ENCODE measurements around the gene SLC35E2B. TPM values are rescaled to one million over a fixed set of nuclear protein-coding genes. Genes with fewer than 3 reads are reported as not detected.

Gene SLC35E2B
- polyA plus RNA-seq, 1 donor from 2014 or later, result 93.2 TPM

DNA sequence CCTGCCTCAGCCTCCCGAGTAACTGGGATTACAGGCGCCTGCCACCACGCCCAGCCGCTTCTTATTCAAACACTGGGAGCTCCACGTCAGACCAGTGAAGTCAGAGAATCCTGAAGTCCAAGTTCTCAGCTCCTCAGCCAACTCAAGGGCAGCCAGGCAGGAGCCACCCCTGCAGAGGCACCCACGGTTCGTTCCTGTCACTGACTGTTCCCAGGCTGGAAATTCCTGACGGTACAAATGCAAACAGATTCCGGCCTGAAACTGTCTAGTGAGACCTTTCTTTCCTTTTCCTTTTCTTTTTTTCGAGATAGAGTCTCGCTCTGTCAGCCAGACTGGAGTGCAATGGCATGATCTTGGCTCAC, 11.7 kb downstream of the SLC35E2B start:
- Histone ChIP-seq H3F3A (ENCODE audit: insufficient read depth, low read length, poor library complexity, severe bottlenecking) (no peaks in the 10 kb centered on the region), H2AFZ (ENCODE audit: low read depth, low read length) (no peak overlapping the region), H3K27ac (ENCODE audit: low read length) (no peak overlapping the region), H3K27me3 (ENCODE audit: insufficient read depth, low read depth, low read length) (no peaks in the 10 kb centered on the region), H3K4me3 (ENCODE audit: low read length) (no peak overlapping the region), H4K20me1 (ENCODE audit: insufficient read depth) (no peaks in the 10 kb centered on the region), H3K9ac (ENCODE audit: low read length) (no peak overlapping the region), H3K36me3 (ENCODE audit: insufficient read depth, low read length) (no peaks in the 10 kb centered on the region), H3K9me3 (ENCODE audit: low read length) (no peaks in the 10 kb centered on the region), H3K79me2 (replicated peaks; ENCODE audit: insufficient read depth, low read length) (peaks cover 47% of the 10 kb centered on the region), H3K4me2 (ENCODE audit: low read length) (no peak overlapping the region), H3K9me2 (ENCODE audit: insufficient read depth, low read length) (no peaks in the 10 kb centered on the region)
- TF ChIP-seq RAD21 (conservative IDR thresholded peaks at IDR 0.05) (no peak), SMC3 (conservative IDR thresholded peaks at IDR 0.05; ENCODE audit: poor library complexity) (no peak), EP300 (conservative IDR thresholded peaks at IDR 0.05; ENCODE audit: poor library complexity, severe bottlenecking) (no peak), MXI1 (conservative IDR thresholded peaks at IDR 0.05; ENCODE audit: poor library complexity, severe bottlenecking) (no peak)
- TF ChIP-seq, protein P1, sequence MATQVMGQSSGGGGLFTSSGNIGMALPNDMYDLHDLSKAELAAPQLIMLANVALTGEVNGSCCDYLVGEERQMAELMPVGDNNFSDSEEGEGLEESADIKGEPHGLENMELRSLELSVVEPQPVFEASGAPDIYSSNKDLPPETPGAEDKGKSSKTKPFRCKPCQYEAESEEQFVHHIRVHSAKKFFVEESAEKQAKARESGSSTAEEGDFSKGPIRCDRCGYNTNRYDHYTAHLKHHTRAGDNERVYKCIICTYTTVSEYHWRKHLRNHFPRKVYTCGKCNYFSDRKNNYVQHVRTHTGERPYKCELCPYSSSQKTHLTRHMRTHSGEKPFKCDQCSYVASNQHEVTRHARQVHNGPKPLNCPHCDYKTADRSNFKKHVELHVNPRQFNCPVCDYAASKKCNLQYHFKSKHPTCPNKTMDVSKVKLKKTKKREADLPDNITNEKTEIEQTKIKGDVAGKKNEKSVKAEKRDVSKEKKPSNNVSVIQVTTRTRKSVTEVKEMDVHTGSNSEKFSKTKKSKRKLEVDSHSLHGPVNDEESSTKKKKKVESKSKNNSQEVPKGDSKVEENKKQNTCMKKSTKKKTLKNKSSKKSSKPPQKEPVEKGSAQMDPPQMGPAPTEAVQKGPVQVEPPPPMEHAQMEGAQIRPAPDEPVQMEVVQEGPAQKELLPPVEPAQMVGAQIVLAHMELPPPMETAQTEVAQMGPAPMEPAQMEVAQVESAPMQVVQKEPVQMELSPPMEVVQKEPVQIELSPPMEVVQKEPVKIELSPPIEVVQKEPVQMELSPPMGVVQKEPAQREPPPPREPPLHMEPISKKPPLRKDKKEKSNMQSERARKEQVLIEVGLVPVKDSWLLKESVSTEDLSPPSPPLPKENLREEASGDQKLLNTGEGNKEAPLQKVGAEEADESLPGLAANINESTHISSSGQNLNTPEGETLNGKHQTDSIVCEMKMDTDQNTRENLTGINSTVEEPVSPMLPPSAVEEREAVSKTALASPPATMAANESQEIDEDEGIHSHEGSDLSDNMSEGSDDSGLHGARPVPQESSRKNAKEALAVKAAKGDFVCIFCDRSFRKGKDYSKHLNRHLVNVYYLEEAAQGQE (IDR thresholded peaks at IDR 0.05; ENCODE audit: borderline replicate concordance), result no peak
- TF ChIP-seq, protein P2, sequence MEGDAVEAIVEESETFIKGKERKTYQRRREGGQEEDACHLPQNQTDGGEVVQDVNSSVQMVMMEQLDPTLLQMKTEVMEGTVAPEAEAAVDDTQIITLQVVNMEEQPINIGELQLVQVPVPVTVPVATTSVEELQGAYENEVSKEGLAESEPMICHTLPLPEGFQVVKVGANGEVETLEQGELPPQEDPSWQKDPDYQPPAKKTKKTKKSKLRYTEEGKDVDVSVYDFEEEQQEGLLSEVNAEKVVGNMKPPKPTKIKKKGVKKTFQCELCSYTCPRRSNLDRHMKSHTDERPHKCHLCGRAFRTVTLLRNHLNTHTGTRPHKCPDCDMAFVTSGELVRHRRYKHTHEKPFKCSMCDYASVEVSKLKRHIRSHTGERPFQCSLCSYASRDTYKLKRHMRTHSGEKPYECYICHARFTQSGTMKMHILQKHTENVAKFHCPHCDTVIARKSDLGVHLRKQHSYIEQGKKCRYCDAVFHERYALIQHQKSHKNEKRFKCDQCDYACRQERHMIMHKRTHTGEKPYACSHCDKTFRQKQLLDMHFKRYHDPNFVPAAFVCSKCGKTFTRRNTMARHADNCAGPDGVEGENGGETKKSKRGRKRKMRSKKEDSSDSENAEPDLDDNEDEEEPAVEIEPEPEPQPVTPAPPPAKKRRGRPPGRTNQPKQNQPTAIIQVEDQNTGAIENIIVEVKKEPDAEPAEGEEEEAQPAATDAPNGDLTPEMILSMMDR (IDR thresholded peaks at IDR 0.05; ENCODE audit: poor library complexity, severe bottlenecking), result no peak

DNA sequence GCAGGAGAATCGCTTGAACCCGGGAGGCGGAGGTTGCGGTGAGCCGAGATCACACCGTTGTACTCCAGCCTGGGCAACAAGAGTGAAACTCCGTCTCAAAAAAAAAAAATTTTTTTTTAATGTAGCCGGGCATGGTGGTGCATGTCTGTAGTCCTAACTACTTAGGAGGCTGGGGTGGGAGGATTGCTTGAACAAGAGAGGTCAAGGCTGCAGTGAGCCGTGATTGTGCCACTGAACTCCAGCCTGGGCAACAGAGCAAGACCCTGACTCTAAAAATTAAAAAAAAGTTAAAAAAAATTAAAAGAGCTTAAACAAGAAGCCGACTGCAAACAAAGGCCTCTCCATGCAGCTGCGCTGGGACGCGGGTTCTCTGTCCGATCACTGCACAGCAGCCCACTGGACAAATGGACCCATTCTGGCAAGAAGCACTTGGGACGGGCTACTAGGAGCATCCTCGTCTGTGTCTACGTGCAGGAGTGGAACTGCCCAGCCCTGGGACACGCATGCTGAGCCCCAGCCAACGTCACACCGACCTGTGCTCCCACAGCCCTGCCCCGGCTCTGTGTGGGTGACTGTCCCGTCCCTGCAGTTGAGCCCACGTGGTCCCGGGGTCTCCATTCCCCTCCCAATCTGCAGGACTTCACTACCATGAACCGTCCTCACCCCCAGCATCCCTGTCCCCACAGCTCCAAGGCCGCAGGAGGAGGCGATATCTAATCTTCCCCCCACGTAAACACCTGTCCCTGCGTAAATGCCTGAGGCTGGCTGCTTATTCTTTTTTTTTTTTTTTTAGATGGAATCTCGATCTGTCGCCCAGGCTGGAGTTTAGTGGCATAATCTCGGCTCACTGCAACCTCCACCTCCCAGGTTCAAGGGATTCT, 12.3 kb downstream of the SLC35E2B start:
- Histone ChIP-seq H3K79me2 (replicated peaks; ENCODE audit: insufficient read depth, low read length) (peaks cover 43% of the 10 kb centered on the region), H4K20me1 (ENCODE audit: insufficient read depth) (no peaks in the 10 kb centered on the region), H3K4me3 (ENCODE audit: low read length) (no peak overlapping the region), H3K4me2 (ENCODE audit: low read length) (no peak overlapping the region), H3K9ac (ENCODE audit: low read length) (no peak overlapping the region), H2AFZ (ENCODE audit: low read depth, low read length) (no peak overlapping the region), H3K9me3 (ENCODE audit: low read length) (no peaks in the 10 kb centered on the region), H3K27ac (ENCODE audit: low read length) (no peak overlapping the region), H3K27me3 (ENCODE audit: insufficient read depth, low read depth, low read length) (no peaks in the 10 kb centered on the region), H3K9me2 (ENCODE audit: insufficient read depth, low read length) (no peaks in the 10 kb centered on the region), H3F3A (ENCODE audit: insufficient read depth, low read length, poor library complexity, severe bottlenecking) (no peaks in the 10 kb centered on the region), H3K36me3 (ENCODE audit: insufficient read depth, low read length) (no peaks in the 10 kb centered on the region)
- TF ChIP-seq POLR2AphosphoS5 (IDR thresholded peaks at IDR 0.05), result no peak
